ENCODE measurements around the gene AIRE.

DNA sequence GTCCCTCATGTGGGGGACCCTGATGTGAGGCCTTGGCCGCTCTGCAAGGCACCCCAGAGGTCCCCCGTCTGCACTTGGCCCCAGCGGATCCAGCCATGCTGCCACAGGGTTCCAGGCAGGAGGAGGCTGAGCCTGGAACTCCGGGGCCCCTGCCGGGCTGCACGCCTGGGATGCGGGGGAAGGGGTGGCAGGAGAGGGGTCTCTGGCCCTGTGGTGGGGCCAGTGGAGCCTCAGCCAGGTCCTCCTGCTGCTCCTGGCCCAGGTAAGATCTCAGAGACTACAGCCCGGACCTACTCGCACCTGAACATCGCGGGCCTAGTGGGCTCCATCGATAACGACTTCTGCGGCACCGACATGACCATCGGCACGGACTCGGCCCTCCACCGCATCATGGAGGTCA, 27.0 kb downstream of the AIRE start:
- TF ChIP-seq CTCF (IDR thresholded peaks at IDR 0.05; ENCODE audit: low read depth, low read length, missing input control) (no peak), JUND (IDR thresholded peaks at IDR 0.05) (no peak), TAF1 (conservative IDR thresholded peaks at IDR 0.05) (no peak), GABPA (IDR thresholded peaks at IDR 0.05 in 1 of 2, conservative IDR thresholded peaks at IDR 0.05 in 1 of 2) (no peak), FOXA1 (IDR thresholded peaks at IDR 0.05) (no peak), RXRA (IDR thresholded peaks at IDR 0.05) (no peak), RAD21 (IDR thresholded peaks at IDR 0.05) (no peak), SP1 (IDR thresholded peaks at IDR 0.05) (no peak), ZBTB33 (IDR thresholded peaks at IDR 0.05) (no peak), HNF4G (IDR thresholded peaks at IDR 0.05) (no peak), YY1 (IDR thresholded peaks at IDR 0.05) (no peak)
- TF ChIP-seq, protein P1, sequence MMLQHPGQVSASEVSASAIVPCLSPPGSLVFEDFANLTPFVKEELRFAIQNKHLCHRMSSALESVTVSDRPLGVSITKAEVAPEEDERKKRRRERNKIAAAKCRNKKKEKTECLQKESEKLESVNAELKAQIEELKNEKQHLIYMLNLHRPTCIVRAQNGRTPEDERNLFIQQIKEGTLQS (IDR thresholded peaks at IDR 0.05) = no peak
- TF ChIP-seq, protein P2, sequence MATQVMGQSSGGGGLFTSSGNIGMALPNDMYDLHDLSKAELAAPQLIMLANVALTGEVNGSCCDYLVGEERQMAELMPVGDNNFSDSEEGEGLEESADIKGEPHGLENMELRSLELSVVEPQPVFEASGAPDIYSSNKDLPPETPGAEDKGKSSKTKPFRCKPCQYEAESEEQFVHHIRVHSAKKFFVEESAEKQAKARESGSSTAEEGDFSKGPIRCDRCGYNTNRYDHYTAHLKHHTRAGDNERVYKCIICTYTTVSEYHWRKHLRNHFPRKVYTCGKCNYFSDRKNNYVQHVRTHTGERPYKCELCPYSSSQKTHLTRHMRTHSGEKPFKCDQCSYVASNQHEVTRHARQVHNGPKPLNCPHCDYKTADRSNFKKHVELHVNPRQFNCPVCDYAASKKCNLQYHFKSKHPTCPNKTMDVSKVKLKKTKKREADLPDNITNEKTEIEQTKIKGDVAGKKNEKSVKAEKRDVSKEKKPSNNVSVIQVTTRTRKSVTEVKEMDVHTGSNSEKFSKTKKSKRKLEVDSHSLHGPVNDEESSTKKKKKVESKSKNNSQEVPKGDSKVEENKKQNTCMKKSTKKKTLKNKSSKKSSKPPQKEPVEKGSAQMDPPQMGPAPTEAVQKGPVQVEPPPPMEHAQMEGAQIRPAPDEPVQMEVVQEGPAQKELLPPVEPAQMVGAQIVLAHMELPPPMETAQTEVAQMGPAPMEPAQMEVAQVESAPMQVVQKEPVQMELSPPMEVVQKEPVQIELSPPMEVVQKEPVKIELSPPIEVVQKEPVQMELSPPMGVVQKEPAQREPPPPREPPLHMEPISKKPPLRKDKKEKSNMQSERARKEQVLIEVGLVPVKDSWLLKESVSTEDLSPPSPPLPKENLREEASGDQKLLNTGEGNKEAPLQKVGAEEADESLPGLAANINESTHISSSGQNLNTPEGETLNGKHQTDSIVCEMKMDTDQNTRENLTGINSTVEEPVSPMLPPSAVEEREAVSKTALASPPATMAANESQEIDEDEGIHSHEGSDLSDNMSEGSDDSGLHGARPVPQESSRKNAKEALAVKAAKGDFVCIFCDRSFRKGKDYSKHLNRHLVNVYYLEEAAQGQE (IDR thresholded peaks at IDR 0.05) = no peak
- TF ChIP-seq, protein P3, sequence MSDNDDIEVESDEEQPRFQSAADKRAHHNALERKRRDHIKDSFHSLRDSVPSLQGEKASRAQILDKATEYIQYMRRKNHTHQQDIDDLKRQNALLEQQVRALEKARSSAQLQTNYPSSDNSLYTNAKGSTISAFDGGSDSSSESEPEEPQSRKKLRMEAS (IDR thresholded peaks at IDR 0.05) = no peak
